Caco-2 (cell line): ENCODE data around the gene CDK5RAP2. TPM values are rescaled to one million over a fixed set of nuclear protein-coding genes. Genes with fewer than 3 reads are reported as not detected.

ENCODE experiments used
- BruUV-seq: library from RNA; stranded (reverse); fragments of 400-500 nt; replicated peaks from 2 replicates; lab custom pipeline; 2021; lab: Mats Ljungman, UMichigan
- CTCF ChIA-PET: fragments of 300-600 bp; sonication (Branson Sonifier 250); formaldehyde crosslinking; loops from one replicate; lab custom pipeline; 2022; ENCODE audit warnings: antibody characterized with exemption; lab: Charles Lee
- POLR2A ChIA-PET: fragments of 300-600 bp; sonication (Branson Sonifier 250); formaldehyde crosslinking; loops from one replicate; lab custom pipeline; 2022; ENCODE audit warnings: antibody characterized with exemption; lab: Charles Lee
- DNase-seq, 2 experiments: peaks; one replicate each; pipeline versions ENCODE4 v3.0.0 to v3.0.0-alpha.2; 2020 to 2022
- H3K27me3 ChIP-seq: replicated peaks from 2 replicates; pipeline ENCODE4 v1.6.0; 2011; ENCODE audit warnings: low read length; ENCODE audit not compliant: control insufficient read depth, insufficient read depth
- H3K36me3 ChIP-seq: 2 replicates; pipeline ENCODE4 v1.5.1; 2011; ENCODE audit warnings: low read length; ENCODE audit not compliant: control insufficient read depth, insufficient read depth
- H3K4me1 ChIP-seq: fragments of 250-450 bp; sonication (Bioruptor Pico); 2 replicates; pipeline ENCODE4 v1.5.1; 2020; ENCODE audit warnings: mild to moderate bottlenecking
- H3K4me3 ChIP-seq: 2 replicates; pipeline ENCODE4 v1.5.1; 2011; ENCODE audit warnings: low read depth, mild to moderate bottlenecking, control low read depth, low read length
- H3K9me3 ChIP-seq: fragments of 250-450 bp; sonication (Bioruptor Pico); 2 replicates; pipeline ENCODE4 v1.5.1; 2020; ENCODE audit warnings: mild to moderate bottlenecking, moderate library complexity
- H3K27ac Mint-ChIP-seq: one replicate; pipeline ENCODE4 v1.8.0; 2022; ENCODE audit warnings: mixed read lengths; ENCODE audit not compliant: unreplicated experiment
- H3K27me3 Mint-ChIP-seq: one replicate; pipeline ENCODE4 v1.8.0; 2022; ENCODE audit warnings: mixed read lengths; ENCODE audit not compliant: insufficient read depth, unreplicated experiment
- H3K36me3 Mint-ChIP-seq: one replicate; pipeline ENCODE4 v1.8.0; 2022; ENCODE audit warnings: mild to moderate bottlenecking, mixed read lengths; ENCODE audit not compliant: insufficient read depth, unreplicated experiment
- H3K4me1 Mint-ChIP-seq: one replicate; pipeline ENCODE4 v1.8.0; 2022; ENCODE audit warnings: low read depth, mixed read lengths; ENCODE audit not compliant: unreplicated experiment
- H3K4me3 Mint-ChIP-seq: one replicate; pipeline ENCODE4 v1.8.0; 2022; ENCODE audit warnings: mild to moderate bottlenecking, moderate library complexity, mixed read lengths; ENCODE audit not compliant: unreplicated experiment
- H3K9me3 Mint-ChIP-seq: one replicate; pipeline ENCODE4 v1.8.0; 2022; ENCODE audit warnings: mixed read lengths; ENCODE audit not compliant: unreplicated experiment
- CTCF ChIP-seq, 2 experiments: fragments of 200-600 bp in 1 of 2; IDR thresholded peaks; 1 replicate in 1 of 2; 2 replicates in 1 of 2; pipeline versions ENCODE4 v1.5.1 to v1.8.0; 2011 to 2022; ENCODE audit warnings: antibody characterized with exemption in 1 of 2, control low read depth in 1 of 2, inconsistent platforms in 1 of 2, low read depth in 1 of 2, low read length in 1 of 2, mild to moderate bottlenecking in 1 of 2, moderate library complexity in 1 of 2; ENCODE audit not compliant: insufficient read depth in 1 of 2, severe bottlenecking in 1 of 2, unreplicated experiment in 1 of 2
- intact Hi-C: fragments of 100-400 bp; cut with micrococcal nuclease; formaldehyde crosslinking; loops from one replicate; pipeline ENCODE4 v1.10.0; 2022; ENCODE audit not compliant: unreplicated experiment
- total RNA-seq: library from RNA; stranded (reverse); gene quantifications from 2 replicates; pipeline ENCODE4 v1.2.3, GENCODE V29; 2022

Gene CDK5RAP2
- total RNA-seq, 1 experiment from 2014 or later: 71.3 TPM

GRCh38 chr9:120583958-120584369 lies 4.0 kb upstream of the CDK5RAP2 start:
- Mint-ChIP-seq H3K27me3 (no peaks in the 10 kb centered on the region), H3K9me3 (no peaks in the 10 kb centered on the region), H3K4me1 (peaks cover 2% of the 10 kb centered on the region), H3K27ac (no peak overlapping the region), H3K4me3 (no peak overlapping the region), H3K36me3 (peaks cover 16% of the 10 kb centered on the region)
- intact Hi-C loops: no loop called here
- BruUV-seq: no TSS peak
- Histone ChIP-seq H3K36me3 (no peaks in the 10 kb centered on the region; the same call in 1 of the 2 replicates), H3K4me3 (no peak overlapping the region), H3K4me1 (peaks cover 6% of the 10 kb centered on the region), H3K9me3 (no peaks in the 10 kb centered on the region), H3K27me3 (no peaks in the 10 kb centered on the region)
- no peak for TF ChIP-seq CTCF (IDR thresholded peaks at IDR 0.05; ENCODE audit: insufficient read depth in 1 of 2, low read depth in 1 of 2, low read length in 1 of 2, severe bottlenecking in 1 of 2, unreplicated experiment in 1 of 2)
- DNase-seq: no peak
- POLR2A ChIA-PET: no interaction called here
- CTCF ChIA-PET: no interaction called here

GRCh38 chr9:120579139-120580050 lies 572 bp downstream of the CDK5RAP2 start:
- DNase-seq: peak in 1 of 2 experiments; percentile 45
- no peaks in the 10 kb centered on the region for H3K9me3 ChIP-seq
- peaks cover 10% of the 10 kb centered on the region for H3K4me1 ChIP-seq
- TF ChIP-seq CTCF (IDR thresholded peaks at IDR 0.05; ENCODE audit: insufficient read depth in 1 of 2, low read depth in 1 of 2, low read length in 1 of 2, severe bottlenecking in 1 of 2, unreplicated experiment in 1 of 2): no peak
- Mint-ChIP-seq H3K36me3 (peaks cover 9% of the 10 kb centered on the region), H3K27me3 (no peaks in the 10 kb centered on the region), H3K4me3 (peak overlapping the region; percentile 83), H3K9me3 (no peaks in the 10 kb centered on the region), H3K4me1 (peaks cover 14% of the 10 kb centered on the region), H3K27ac (peak overlapping the region; percentile 89)
- H3K36me3 ChIP-seq: no peaks in the 10 kb centered on the region; the same call in none of the 2 replicates
- no peaks in the 10 kb centered on the region for H3K27me3 ChIP-seq
- intact Hi-C loops: no loop called here
- BruUV-seq: TSS peak; percentile 48
- ChIA-PET POLR2A (no interaction called here), CTCF (no interaction called here)
- H3K4me3 ChIP-seq: peak overlapping the region; percentile 95

DNA sequence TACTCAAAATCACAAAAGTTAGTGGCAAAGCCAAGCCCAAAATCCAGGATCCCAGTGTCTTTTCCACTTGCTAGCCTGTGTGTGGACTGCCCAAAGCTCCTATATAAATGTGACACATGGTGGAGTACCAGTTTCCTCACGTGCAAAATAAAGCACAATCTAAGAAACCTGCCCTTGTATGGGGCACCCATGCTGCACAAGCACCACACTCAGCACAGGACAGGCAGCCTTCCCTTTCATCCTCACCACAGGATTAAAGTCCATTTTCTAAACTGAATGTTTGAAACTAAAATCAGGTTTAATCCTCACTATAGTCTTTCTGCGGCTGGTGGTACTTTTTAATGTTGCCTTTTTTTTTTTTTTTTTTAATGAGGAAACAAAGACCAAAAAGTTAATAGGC lies 5.5 kb downstream of the CDK5RAP2 start:
- H3K4me3 ChIP-seq: no peak overlapping the region
- H3K36me3 ChIP-seq: peaks cover 3% of the 10 kb centered on the region
- H3K27me3 ChIP-seq: no peaks in the 10 kb centered on the region
- H3K4me3 Mint-ChIP-seq: no peak overlapping the region
- intact Hi-C loops: no loop called here
- no peak for TF ChIP-seq CTCF (IDR thresholded peaks at IDR 0.05; ENCODE audit: insufficient read depth in 1 of 2, low read depth in 1 of 2, low read length in 1 of 2, severe bottlenecking in 1 of 2, unreplicated experiment in 1 of 2)
- DNase-seq: no peak
- BruUV-seq: no TSS peak
- no peaks in the 10 kb centered on the region for H3K27me3 Mint-ChIP-seq
- peaks cover 23% of the 10 kb centered on the region for H3K36me3 Mint-ChIP-seq
- no peaks in the 10 kb centered on the region for H3K9me3 ChIP-seq
- no peak overlapping the region for H3K27ac Mint-ChIP-seq
- H3K9me3 Mint-ChIP-seq: no peaks in the 10 kb centered on the region
- CTCF ChIA-PET: no interaction called here
- H3K4me1 ChIP-seq: peaks cover 23% of the 10 kb centered on the region
- H3K4me1 Mint-ChIP-seq: peaks cover 21% of the 10 kb centered on the region
- POLR2A ChIA-PET: no interaction called here
